Uterus (tissue), 2 donors: Measurements from ENCODE around the gene CHMP1B.

Source experiments
- POLR2A ChIP-seq, 2 donors: fragments of 450-650 bp; IDR thresholded peaks; one replicate each; pipeline ENCODE4 v1.6.1; 2016; ENCODE audit warnings: antibody characterized with exemption in 2 of 2, mild to moderate bottlenecking in 1 of 2, moderate library complexity in 1 of 2
- TF ChIP-seq, protein P1 (sequence below), 4 experiments: fragments of 200-600 bp in 2 of 4; fragments of 450-650 bp in 2 of 4; sonication (generic) in 2 of 4; IDR thresholded peaks; one replicate each; pipeline ENCODE4 v1.5.1; 2016 to 2019; ENCODE audit warnings: antibody characterized with exemption in 4 of 4, mild to moderate bottlenecking in 2 of 4, moderate library complexity in 1 of 4

DNA sequence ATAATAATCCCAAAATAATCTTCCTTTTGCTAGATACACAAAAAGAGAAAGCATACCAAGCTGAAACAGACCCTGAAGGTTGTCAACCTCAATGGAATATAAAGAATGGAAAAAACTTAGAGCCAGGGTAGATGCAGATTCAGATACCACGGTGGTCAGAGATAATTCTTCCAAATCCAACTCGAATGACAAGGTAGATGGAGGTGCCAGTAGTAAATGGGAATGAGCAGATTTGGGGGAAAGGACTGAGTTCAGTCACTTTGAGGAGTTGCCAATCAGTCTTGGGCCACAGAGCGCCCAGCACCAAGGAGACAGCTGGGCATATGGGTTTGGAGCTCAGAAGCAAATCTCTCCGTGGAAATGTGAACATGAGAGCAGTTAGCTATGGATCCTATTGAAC, 3.4 kb upstream of the CHMP1B start:
- TF ChIP-seq, protein P1, sequence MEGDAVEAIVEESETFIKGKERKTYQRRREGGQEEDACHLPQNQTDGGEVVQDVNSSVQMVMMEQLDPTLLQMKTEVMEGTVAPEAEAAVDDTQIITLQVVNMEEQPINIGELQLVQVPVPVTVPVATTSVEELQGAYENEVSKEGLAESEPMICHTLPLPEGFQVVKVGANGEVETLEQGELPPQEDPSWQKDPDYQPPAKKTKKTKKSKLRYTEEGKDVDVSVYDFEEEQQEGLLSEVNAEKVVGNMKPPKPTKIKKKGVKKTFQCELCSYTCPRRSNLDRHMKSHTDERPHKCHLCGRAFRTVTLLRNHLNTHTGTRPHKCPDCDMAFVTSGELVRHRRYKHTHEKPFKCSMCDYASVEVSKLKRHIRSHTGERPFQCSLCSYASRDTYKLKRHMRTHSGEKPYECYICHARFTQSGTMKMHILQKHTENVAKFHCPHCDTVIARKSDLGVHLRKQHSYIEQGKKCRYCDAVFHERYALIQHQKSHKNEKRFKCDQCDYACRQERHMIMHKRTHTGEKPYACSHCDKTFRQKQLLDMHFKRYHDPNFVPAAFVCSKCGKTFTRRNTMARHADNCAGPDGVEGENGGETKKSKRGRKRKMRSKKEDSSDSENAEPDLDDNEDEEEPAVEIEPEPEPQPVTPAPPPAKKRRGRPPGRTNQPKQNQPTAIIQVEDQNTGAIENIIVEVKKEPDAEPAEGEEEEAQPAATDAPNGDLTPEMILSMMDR (IDR thresholded peaks at IDR 0.05): no peak
- no peak for TF ChIP-seq POLR2A (IDR thresholded peaks at IDR 0.05)
